Cardiac muscle cell (in vitro differentiated cells and primary cell): ENCODE results near the gene PPP4R2. TPM values are rescaled to one million over a fixed set of nuclear protein-coding genes. Genes with fewer than 3 reads are reported as not detected.
A peak's percentile ranks its signal among the peaks of the same experiment; 100 is the strongest.

ENCODE experiments used
- DNase-seq, 2 donors: peaks; one replicate each; pipeline versions ENCODE4 v3.0.0 to v3.0.0-alpha.2; 2010 to 2017; ENCODE audit warnings: low read depth in 1 of 2, low spot score in 1 of 2
- H3K27ac ChIP-seq: fragments of 200-600 bp; sonication (generic); 2 replicates; pipeline ENCODE4 v1.5.1; 2016
- H3K27me3 ChIP-seq: fragments of 200-600 bp; sonication (generic); 2 replicates; pipeline ENCODE4 v1.6.0; 2016; ENCODE audit warnings: control low read depth
- H3K36me3 ChIP-seq: fragments of 200-600 bp; sonication (generic); 2 replicates; pipeline ENCODE4 v1.5.1; 2016; ENCODE audit warnings: control low read depth
- H3K4me1 ChIP-seq: fragments of 200-600 bp; sonication (generic); 2 replicates; pipeline ENCODE4 v1.8.1; 2017; ENCODE audit warnings: low read depth, mild to moderate bottlenecking, mixed run types
- H3K4me3 ChIP-seq: fragments of 200-600 bp; sonication (generic); 2 replicates; pipeline ENCODE4 v1.5.1; 2016; ENCODE audit warnings: mild to moderate bottlenecking
- H3K9me3 ChIP-seq: fragments of 200-600 bp; sonication (generic); 2 replicates; pipeline ENCODE4 v1.5.1; 2017; ENCODE audit warnings: low read depth, mild to moderate bottlenecking, control low read depth
- CTCF ChIP-seq: IDR thresholded peaks from 2 replicates; pipeline ENCODE4 v1.5.1; 2012; ENCODE audit warnings: low read depth, mild to moderate bottlenecking, low read length
- polyA plus RNA-seq: library from polyadenylated mRNA; unstranded; fragments of >200 nt; fragmentation: Nextera tagmentation; extraction: Ambion mirVana; gene quantifications from 2 replicates; pipeline ENCODE4 v1.2.1, GENCODE V29; 2016
- total RNA-seq: library from RNA; depleted of rRNA; stranded (reverse); fragments of >200 nt; gene quantifications from 2 replicates; pipeline ENCODE4 v1.2.3, GENCODE V29; 2016

Gene PPP4R2
- total and polyA plus RNA-seq, 2 experiments from 2014 or later, result 44.8 to 49.1 TPM

GRCh38 chr3:73073091-73073707, 76.6 kb downstream of the PPP4R2 start:
- no peak overlapping the region for H3K4me3 ChIP-seq
- peak overlapping the region; percentile 54 for H3K27ac ChIP-seq
- no peaks in the 10 kb centered on the region for H3K9me3 ChIP-seq
- H3K4me1 ChIP-seq, result peaks cover 6% of the 10 kb centered on the region
- no peak for DNase-seq
- no peak for TF ChIP-seq CTCF
- H3K27me3 ChIP-seq, result no peaks in the 10 kb centered on the region
- no peaks in the 10 kb centered on the region for H3K36me3 ChIP-seq

- no peak for DNase-seq
- Histone ChIP-seq H3K36me3 (no peaks in the 10 kb centered on the region), H3K4me1 (peaks cover 6% of the 10 kb centered on the region), H3K27ac (no peak overlapping the region), H3K9me3 (no peaks in the 10 kb centered on the region), H3K27me3 (no peaks in the 10 kb centered on the region), H3K4me3 (no peak overlapping the region)
- no peak for TF ChIP-seq CTCF
Observed at GRCh38 chr3:73074781-73075180, 78.2 kb downstream of the PPP4R2 start.

DNA sequence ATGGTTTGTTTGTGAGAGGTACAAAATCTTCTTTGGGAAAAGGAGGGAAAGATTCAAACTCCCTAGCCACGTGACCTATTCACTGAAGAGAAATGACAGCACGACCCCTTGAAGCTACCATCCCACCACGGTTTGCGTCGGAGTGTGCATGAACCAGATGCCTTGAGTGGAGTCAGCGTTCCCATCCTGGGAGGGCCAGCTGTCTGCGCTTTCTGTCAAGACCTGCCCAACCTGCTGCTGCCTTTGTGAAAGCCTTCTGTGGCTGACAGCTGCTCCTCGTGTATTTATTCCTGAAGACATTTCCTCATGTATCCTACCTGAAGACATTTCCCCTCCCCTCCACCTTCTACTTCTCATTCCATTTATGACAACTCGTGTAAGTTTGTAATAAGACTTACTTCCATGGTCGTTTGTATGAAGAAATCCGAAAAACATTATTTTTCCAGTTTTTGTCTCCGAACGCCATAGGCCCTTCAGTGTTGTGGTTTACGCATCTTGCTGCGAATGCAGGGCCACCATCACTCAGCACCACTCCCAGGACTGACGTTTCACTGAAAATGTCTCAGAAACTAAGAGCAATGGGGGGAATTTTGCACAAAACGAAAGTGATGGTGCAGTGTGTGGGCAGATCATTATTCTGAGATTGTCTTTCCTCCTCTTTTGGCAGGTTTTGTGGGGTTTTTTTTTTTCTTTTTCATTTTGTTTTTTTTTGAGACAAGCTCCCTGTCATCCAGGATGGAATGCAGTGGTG, 83.8 kb downstream of the PPP4R2 start:
- TF ChIP-seq CTCF, result no peak
- no peaks in the 10 kb centered on the region for H3K36me3 ChIP-seq
- H3K4me1 ChIP-seq, result no peaks in the 10 kb centered on the region
- no peaks in the 10 kb centered on the region for H3K27me3 ChIP-seq
- no peak overlapping the region for H3K27ac ChIP-seq
- no peaks in the 10 kb centered on the region for H3K9me3 ChIP-seq
- peak in 1 of 2 donors; percentile 41 for DNase-seq
- H3K4me3 ChIP-seq, result no peak overlapping the region

GRCh38 chr3:73081140-73081539, 84.5 kb downstream of the PPP4R2 start:
- H3K4me3 ChIP-seq, result no peak overlapping the region
- H3K27me3 ChIP-seq, result no peaks in the 10 kb centered on the region
- H3K27ac ChIP-seq, result no peak overlapping the region
- H3K9me3 ChIP-seq, result no peaks in the 10 kb centered on the region
- H3K36me3 ChIP-seq, result no peaks in the 10 kb centered on the region
- no peak for TF ChIP-seq CTCF
- DNase-seq, result no peak
- no peaks in the 10 kb centered on the region for H3K4me1 ChIP-seq

- Histone ChIP-seq H3K4me3 (no peak overlapping the region), H3K9me3 (no peaks in the 10 kb centered on the region), H3K27me3 (no peaks in the 10 kb centered on the region), H3K36me3 (no peaks in the 10 kb centered on the region), H3K4me1 (no peaks in the 10 kb centered on the region), H3K27ac (no peak overlapping the region)
- no peak for DNase-seq
- TF ChIP-seq CTCF, result no peak
Observed at GRCh38 chr3:73084170-73084569, 87.6 kb downstream of the PPP4R2 start.
